Peyer's patch (tissue), 4 donors: ENCODE measurements around the gene NAA25. TPM values are rescaled to one million over a fixed set of nuclear protein-coding genes. Genes with fewer than 3 reads are reported as not detected.

Experiments used
- DNase-seq, 3 donors: peaks; one replicate each; pipeline ENCODE4 v3.0.0-alpha.2; 2017 to 2019
- H3K27ac ChIP-seq, 4 donors: fragments of 200-600 bp; sonication (generic); one replicate each; pipeline ENCODE4 v1.5.1; 2016 to 2019
- H3K27me3 ChIP-seq, 2 donors: fragments of 200-600 bp; sonication (generic); one replicate each; pipeline ENCODE4 v1.5.1; 2019
- H3K36me3 ChIP-seq, 3 donors: fragments of 200-600 bp; sonication (generic); one replicate each; pipeline ENCODE4 v1.5.1; 2016 to 2019
- H3K4me1 ChIP-seq, 4 donors: fragments of 200-600 bp; sonication (generic); one replicate each; pipeline ENCODE4 v1.5.1; 2016 to 2019
- H3K4me3 ChIP-seq, 4 donors: fragments of 200-600 bp; sonication (generic); 1 replicate in 3 of 4; 2 replicates in 1 of 4; pipeline ENCODE4 v1.5.1; 2016 to 2019; ENCODE audit warnings: mild to moderate bottlenecking in 1 of 4
- H3K9me3 ChIP-seq, 4 donors: fragments of 200-600 bp; sonication (generic); one replicate each; pipeline ENCODE4 v1.5.1; 2016 to 2019; ENCODE audit warnings: mild to moderate bottlenecking in 1 of 4
- POLR2A ChIP-seq, 2 donors: fragments of 450-650 bp; IDR thresholded peaks; one replicate each; pipeline ENCODE4 v1.5.1; 2017; ENCODE audit warnings: antibody characterized with exemption in 2 of 2, mild to moderate bottlenecking in 2 of 2, moderate library complexity in 2 of 2
- total RNA-seq, 4 donors: library from RNA; depleted of rRNA; stranded (reverse); fragments of >200 nt; gene quantifications; one replicate each; pipeline ENCODE4 v1.1.0, GENCODE V29; 2016
- TF ChIP-seq, protein P1 (sequence below), 6 experiments: fragments of 450-650 bp in 4 of 6; fragments of 200-600 bp in 2 of 6; sonication (generic) in 1 of 6; IDR thresholded peaks; one replicate each; pipeline ENCODE4 v1.5.1; 2017 to 2019; ENCODE audit warnings: antibody characterized with exemption in 6 of 6, mild to moderate bottlenecking in 3 of 6, moderate library complexity in 1 of 6

Gene NAA25
- total RNA-seq, 4 donors from 2014 or later = 18.9 to 25.6 (median 22.2) TPM

DNA sequence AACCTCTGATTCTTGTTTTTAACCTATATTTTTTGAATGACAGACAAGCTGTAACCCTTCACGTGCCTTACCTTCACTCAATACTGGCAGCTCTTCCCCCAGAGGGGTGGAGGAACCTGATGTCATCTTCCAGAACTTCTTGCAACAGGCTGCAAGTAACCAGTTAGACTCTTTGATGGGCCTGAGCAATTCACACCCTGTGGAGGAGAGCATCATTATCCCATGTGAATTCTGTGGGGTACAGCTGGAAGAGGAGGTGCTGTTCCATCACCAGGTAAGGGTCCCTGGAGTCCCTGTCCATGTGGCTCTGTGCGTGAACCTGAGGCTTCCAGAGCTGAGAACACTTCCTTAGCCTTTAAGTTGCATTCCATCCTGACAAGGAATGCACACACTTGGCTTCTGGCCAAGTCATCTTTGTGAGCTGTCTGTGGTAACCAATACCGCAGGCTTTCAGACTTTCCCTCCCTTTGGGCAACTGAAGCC, 39.5 kb upstream of the NAA25 start:
- no peak for TF ChIP-seq POLR2A (IDR thresholded peaks at IDR 0.05)
- TF ChIP-seq, protein P1, sequence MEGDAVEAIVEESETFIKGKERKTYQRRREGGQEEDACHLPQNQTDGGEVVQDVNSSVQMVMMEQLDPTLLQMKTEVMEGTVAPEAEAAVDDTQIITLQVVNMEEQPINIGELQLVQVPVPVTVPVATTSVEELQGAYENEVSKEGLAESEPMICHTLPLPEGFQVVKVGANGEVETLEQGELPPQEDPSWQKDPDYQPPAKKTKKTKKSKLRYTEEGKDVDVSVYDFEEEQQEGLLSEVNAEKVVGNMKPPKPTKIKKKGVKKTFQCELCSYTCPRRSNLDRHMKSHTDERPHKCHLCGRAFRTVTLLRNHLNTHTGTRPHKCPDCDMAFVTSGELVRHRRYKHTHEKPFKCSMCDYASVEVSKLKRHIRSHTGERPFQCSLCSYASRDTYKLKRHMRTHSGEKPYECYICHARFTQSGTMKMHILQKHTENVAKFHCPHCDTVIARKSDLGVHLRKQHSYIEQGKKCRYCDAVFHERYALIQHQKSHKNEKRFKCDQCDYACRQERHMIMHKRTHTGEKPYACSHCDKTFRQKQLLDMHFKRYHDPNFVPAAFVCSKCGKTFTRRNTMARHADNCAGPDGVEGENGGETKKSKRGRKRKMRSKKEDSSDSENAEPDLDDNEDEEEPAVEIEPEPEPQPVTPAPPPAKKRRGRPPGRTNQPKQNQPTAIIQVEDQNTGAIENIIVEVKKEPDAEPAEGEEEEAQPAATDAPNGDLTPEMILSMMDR (IDR thresholded peaks at IDR 0.05) = no peak
- Histone ChIP-seq H3K27ac (no peak overlapping the region), H3K4me1 (no peaks in the 10 kb centered on the region), H3K9me3 (no peaks in the 10 kb centered on the region), H3K27me3 (no peaks in the 10 kb centered on the region), H3K36me3 (peaks cover 2 to 91% (median 3%) of the 10 kb centered on the region in 3 donors), H3K4me3 (no peak overlapping the region)
- DNase-seq = peak in 1 of 3 donors; percentile 2

DNA sequence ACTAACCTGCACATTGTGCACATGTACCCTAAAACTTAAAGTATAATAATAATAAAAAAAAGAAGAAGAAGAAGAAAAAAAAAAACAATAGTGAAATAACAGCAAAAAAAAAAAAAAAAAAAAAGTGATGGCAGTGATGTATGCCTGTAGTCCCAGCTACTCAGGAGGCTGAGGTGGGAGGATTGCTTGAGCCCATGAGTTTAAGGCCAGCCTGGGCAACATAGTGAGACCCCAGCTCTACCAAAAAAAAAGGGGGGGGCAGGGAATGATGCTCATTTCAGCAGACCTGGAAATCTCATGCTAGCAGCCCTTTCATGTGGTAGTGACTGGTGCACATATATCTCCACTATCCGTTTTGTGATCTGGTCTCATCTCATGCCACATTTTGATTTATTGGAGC, 37.5 kb upstream of the NAA25 start:
- Histone ChIP-seq H3K36me3 (peaks cover 2 to 91% (median 3%) of the 10 kb centered on the region in 3 donors), H3K27me3 (no peaks in the 10 kb centered on the region), H3K27ac (no peak overlapping the region), H3K4me1 (no peaks in the 10 kb centered on the region), H3K9me3 (no peaks in the 10 kb centered on the region), H3K4me3 (no peak overlapping the region)
- TF ChIP-seq, protein P1 (IDR thresholded peaks at IDR 0.05) = no peak
- no peak for TF ChIP-seq POLR2A (IDR thresholded peaks at IDR 0.05)
- no peak for DNase-seq

DNA sequence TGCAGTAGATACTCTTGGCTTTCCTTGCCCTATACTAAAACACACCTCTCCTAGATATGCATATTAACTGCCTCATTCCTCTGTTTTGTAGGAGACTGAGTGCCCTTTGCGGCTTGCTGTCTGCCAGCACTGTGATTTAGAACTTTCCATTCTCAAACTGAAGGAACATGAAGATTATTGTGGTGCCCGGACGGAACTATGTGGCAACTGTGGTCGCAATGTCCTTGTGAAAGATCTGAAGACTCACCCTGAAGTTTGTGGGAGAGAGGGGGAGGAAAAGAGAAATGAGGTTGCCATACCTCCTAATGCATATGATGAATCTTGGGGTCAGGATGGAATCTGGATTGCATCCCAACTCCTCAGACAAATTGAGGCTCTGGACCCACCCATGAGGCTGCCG, 32.1 kb upstream of the NAA25 start:
- H3K9me3 ChIP-seq = no peaks in the 10 kb centered on the region
- H3K4me1 ChIP-seq = no peaks in the 10 kb centered on the region
- H3K36me3 ChIP-seq = peaks cover 0 to 96% (median 0%) of the 10 kb centered on the region in 3 donors
- H3K4me3 ChIP-seq = no peak overlapping the region
- no peak overlapping the region for H3K27ac ChIP-seq
- no peak for DNase-seq
- no peak for TF ChIP-seq POLR2A (IDR thresholded peaks at IDR 0.05)
- TF ChIP-seq, protein P1 (IDR thresholded peaks at IDR 0.05) = no peak
- no peaks in the 10 kb centered on the region for H3K27me3 ChIP-seq

DNA sequence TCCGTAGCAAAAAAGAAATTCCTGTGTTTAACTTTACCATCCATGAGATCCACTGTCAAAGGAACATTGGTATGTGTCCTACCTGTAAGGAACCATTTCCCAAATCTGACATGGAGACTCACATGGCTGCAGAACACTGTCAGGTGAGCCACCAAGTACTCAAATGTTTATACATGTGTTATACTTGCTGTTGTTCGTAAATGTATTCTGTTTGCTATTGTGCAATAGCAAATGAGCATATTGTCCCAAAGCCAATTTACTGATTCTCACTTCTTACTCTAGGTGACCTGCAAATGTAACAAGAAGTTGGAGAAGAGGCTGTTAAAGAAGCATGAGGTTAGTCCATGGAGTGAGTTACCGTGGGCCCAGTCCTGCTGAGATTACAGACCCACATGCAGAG, 26.1 kb upstream of the NAA25 start:
- Histone ChIP-seq H3K4me1 (peaks cover 0 to 20% (median 8%) of the 10 kb centered on the region in 4 donors), H3K9me3 (no peaks in the 10 kb centered on the region), H3K4me3 (no peak overlapping the region), H3K36me3 (peaks cover 0 to 67% (median 0%) of the 10 kb centered on the region in 3 donors), H3K27me3 (no peaks in the 10 kb centered on the region), H3K27ac (no peak overlapping the region)
- TF ChIP-seq, protein P1 (IDR thresholded peaks at IDR 0.05) = no peak
- no peak for TF ChIP-seq POLR2A (IDR thresholded peaks at IDR 0.05)
- DNase-seq = no peak

DNA sequence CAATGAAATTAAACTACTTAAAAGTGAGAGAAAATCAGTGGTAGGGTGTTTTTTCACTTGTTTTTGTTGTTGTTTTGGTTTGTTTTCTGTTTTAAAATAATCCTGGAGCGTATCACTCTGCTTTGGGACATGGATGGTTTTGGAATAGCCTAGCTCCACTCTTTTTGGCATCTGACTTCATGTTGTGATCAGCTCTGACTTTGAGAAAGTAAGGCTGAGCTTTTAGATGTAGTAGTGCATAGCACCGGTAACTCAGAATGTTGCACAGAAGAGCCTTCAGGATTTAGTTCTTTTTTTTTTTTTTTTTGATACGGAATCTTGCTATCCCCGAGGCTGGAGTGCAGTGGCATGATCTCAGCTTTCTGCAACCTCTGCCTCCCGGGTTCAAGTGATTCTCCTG, 24.8 kb upstream of the NAA25 start:
- Histone ChIP-seq H3K9me3 (no peaks in the 10 kb centered on the region), H3K36me3 (peaks cover 0 to 56% (median 0%) of the 10 kb centered on the region in 3 donors), H3K27ac (no peak overlapping the region), H3K4me1 (peaks cover 0 to 28% (median 14%) of the 10 kb centered on the region in 4 donors), H3K27me3 (no peaks in the 10 kb centered on the region), H3K4me3 (no peak overlapping the region)
- DNase-seq = no peak
- TF ChIP-seq, protein P1 (IDR thresholded peaks at IDR 0.05) = no peak
- TF ChIP-seq POLR2A (IDR thresholded peaks at IDR 0.05) = no peak

DNA sequence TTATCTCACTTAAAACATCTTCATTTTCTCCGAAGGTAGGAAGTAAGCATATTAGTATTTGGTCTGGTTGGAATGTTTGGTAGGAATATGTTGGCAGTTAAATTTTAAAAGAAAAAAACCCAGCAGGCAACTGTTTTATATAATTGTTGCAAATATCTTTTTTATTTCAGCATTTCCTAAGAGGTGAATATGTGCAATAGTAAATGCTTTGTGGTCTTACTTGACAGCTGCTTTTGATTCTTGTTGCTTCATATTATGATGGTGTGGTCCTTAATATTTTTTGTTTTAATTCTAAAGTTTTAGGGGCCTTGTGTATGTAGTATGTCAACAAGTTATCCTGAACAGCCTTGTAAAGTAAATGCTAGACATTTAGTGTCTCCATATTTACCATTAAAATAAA, 23.1 kb upstream of the NAA25 start:
- H3K4me1 ChIP-seq = peaks cover 0 to 44% (median 14%) of the 10 kb centered on the region in 4 donors
- H3K4me3 ChIP-seq = no peak overlapping the region

More for the DNA sequence above, 23.1 kb upstream of the NAA25 start:
- TF ChIP-seq, protein P1 (IDR thresholded peaks at IDR 0.05) = no peak
- no peak for TF ChIP-seq POLR2A (IDR thresholded peaks at IDR 0.05)
- no peak for DNase-seq
- Histone ChIP-seq H3K36me3 (peaks cover 0 to 38% (median 0%) of the 10 kb centered on the region in 3 donors), H3K27ac (peak overlapping the region in 1 of 4 donors; percentile 67), H3K9me3 (no peaks in the 10 kb centered on the region), H3K27me3 (no peaks in the 10 kb centered on the region)
